ENCODE measurements around the gene SLC35D2. TPM values are rescaled to one million over a fixed set of nuclear protein-coding genes. Genes with fewer than 3 reads are reported as not detected.

Gene SLC35D2
- total RNA-seq, 1 experiment from 2014 or later: 14.6 TPM

- TF ChIP-seq, protein P1, sequence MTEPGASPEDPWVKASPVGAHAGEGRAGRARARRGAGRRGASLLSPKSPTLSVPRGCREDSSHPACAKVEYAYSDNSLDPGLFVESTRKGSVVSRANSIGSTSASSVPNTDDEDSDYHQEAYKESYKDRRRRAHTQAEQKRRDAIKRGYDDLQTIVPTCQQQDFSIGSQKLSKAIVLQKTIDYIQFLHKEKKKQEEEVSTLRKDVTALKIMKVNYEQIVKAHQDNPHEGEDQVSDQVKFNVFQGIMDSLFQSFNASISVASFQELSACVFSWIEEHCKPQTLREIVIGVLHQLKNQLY (CRISPR knock-in tag; IDR thresholded peaks at IDR 0.05): no peak
- TF ChIP-seq GABPB1 (CRISPR knock-in tag; IDR thresholded peaks at IDR 0.05) (no peak), JUN (CRISPR knock-in tag; IDR thresholded peaks at IDR 0.05) (no peak), ZNF671 (CRISPR knock-in tag; IDR thresholded peaks at IDR 0.05) (no peak), NR1H2 (CRISPR knock-in tag; IDR thresholded peaks at IDR 0.05) (no peak), ZNF423 (CRISPR knock-in tag; IDR thresholded peaks at IDR 0.05) (no peak), TP53 (CRISPR knock-in tag; IDR thresholded peaks at IDR 0.05) (no peak), ATF1 (CRISPR knock-in tag; IDR thresholded peaks at IDR 0.05) (no peak), CREM (CRISPR knock-in tag; IDR thresholded peaks at IDR 0.05) (no peak), ZNF425 (CRISPR knock-in tag; conservative IDR thresholded peaks at IDR 0.05) (no peak), ZNF317 (CRISPR knock-in tag; IDR thresholded peaks at IDR 0.05; ENCODE audit: borderline replicate concordance, low read depth) (no peak), SOX15 (CRISPR knock-in tag; IDR thresholded peaks at IDR 0.05) (no peak), IRF2 (CRISPR knock-in tag; IDR thresholded peaks at IDR 0.05; ENCODE audit: borderline replicate concordance, low read depth) (no peak)
- TF ChIP-seq, protein P2, sequence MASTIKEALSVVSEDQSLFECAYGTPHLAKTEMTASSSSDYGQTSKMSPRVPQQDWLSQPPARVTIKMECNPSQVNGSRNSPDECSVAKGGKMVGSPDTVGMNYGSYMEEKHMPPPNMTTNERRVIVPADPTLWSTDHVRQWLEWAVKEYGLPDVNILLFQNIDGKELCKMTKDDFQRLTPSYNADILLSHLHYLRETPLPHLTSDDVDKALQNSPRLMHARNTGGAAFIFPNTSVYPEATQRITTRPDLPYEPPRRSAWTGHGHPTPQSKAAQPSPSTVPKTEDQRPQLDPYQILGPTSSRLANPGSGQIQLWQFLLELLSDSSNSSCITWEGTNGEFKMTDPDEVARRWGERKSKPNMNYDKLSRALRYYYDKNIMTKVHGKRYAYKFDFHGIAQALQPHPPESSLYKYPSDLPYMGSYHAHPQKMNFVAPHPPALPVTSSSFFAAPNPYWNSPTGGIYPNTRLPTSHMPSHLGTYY (CRISPR knock-in tag; IDR thresholded peaks at IDR 0.05): no peak
- TF ChIP-seq, protein P3, sequence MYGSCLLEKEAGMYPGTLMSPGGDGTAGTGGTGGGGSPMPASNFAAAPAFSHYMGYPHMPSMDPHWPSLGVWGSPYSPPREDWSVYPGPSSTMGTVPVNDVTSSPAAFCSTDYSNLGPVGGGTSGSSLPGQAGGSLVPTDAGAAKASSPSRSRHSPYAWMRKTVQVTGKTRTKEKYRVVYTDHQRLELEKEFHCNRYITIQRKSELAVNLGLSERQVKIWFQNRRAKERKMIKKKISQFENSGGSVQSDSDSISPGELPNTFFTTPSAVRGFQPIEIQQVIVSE (CRISPR knock-in tag; IDR thresholded peaks at IDR 0.05; ENCODE audit: borderline replicate concordance): no peak
- ChIA-PET CTCF (no interaction called here), POLR2A (no interaction called here)
- Mint-ChIP-seq H3K27ac (no peak overlapping the region), H3K4me3 (no peak overlapping the region), H3K4me1 (peaks cover 19% of the 10 kb centered on the region), H3K27me3 (ENCODE audit: low read depth) (peaks cover 2% of the 10 kb centered on the region; the same call in 1 of the 2 replicates), H3K36me3 (peaks cover 13% of the 10 kb centered on the region), H3K9me3 (peaks cover 24% of the 10 kb centered on the region)
- ATAC-seq (no peak), DNase-seq (ENCODE audit: low spot score) (no peak)
These were observed 89.4 kb downstream of the SLC35D2 start for GRCh38 chr9:96294159-96294545.

GRCh38 chr9:96293498-96294158 lies 89.9 kb downstream of the SLC35D2 start:
- no peak overlapping the region for H3K27ac Mint-ChIP-seq
- ChIA-PET CTCF (interaction anchor here (1.0 to 1.1 kb wide), 2 partner anchors 23 to 373 kb away, joined by 3 read pairs; no protein-coding TSS in a partner anchor), POLR2A (no interaction called here)
- DNase-seq (ENCODE audit: low spot score) (no peak), ATAC-seq (0 out of 2 replicates have a peak, but pooled peaks have one; percentile 28)
- H3K4me1 Mint-ChIP-seq: peaks cover 23% of the 10 kb centered on the region
- no peak overlapping the region for H3K4me3 Mint-ChIP-seq
- peaks cover 13% of the 10 kb centered on the region for H3K36me3 Mint-ChIP-seq
- H3K27me3 Mint-ChIP-seq (ENCODE audit: low read depth): peaks cover 2% of the 10 kb centered on the region; the same call in 1 of the 2 replicates
- peaks cover 24% of the 10 kb centered on the region for H3K9me3 Mint-ChIP-seq
- TF ChIP-seq, protein P4, sequence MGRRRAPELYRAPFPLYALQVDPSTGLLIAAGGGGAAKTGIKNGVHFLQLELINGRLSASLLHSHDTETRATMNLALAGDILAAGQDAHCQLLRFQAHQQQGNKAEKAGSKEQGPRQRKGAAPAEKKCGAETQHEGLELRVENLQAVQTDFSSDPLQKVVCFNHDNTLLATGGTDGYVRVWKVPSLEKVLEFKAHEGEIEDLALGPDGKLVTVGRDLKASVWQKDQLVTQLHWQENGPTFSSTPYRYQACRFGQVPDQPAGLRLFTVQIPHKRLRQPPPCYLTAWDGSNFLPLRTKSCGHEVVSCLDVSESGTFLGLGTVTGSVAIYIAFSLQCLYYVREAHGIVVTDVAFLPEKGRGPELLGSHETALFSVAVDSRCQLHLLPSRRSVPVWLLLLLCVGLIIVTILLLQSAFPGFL (CRISPR knock-in tag; IDR thresholded peaks at IDR 0.05; ENCODE audit: borderline replicate concordance): no peak
- TF ChIP-seq FOXP1 (CRISPR knock-in tag; IDR thresholded peaks at IDR 0.05; ENCODE audit: borderline replicate concordance) (no peak), GRHL2 (CRISPR knock-in tag; IDR thresholded peaks at IDR 0.05; ENCODE audit: insufficient replicate concordance, severe bottlenecking) (no peak), SP1 (CRISPR knock-in tag; conservative IDR thresholded peaks at IDR 0.05) (no peak), CBFB (CRISPR knock-in tag; IDR thresholded peaks at IDR 0.05; ENCODE audit: low read depth) (no peak), USF1 (CRISPR knock-in tag; IDR thresholded peaks at IDR 0.05) (no peak), SOX15 (CRISPR knock-in tag; IDR thresholded peaks at IDR 0.05) (no peak), FOXK1 (CRISPR knock-in tag; IDR thresholded peaks at IDR 0.05) (no peak), E2F4 (CRISPR knock-in tag; IDR thresholded peaks at IDR 0.05; ENCODE audit: borderline replicate concordance, low read depth) (no peak), HMGA2 (CRISPR knock-in tag; IDR thresholded peaks at IDR 0.05) (no peak), TP53 (CRISPR knock-in tag; IDR thresholded peaks at IDR 0.05) (no peak), ELF4 (CRISPR knock-in tag; IDR thresholded peaks at IDR 0.05; ENCODE audit: low read depth) (no peak)
- TF ChIP-seq, protein P5, sequence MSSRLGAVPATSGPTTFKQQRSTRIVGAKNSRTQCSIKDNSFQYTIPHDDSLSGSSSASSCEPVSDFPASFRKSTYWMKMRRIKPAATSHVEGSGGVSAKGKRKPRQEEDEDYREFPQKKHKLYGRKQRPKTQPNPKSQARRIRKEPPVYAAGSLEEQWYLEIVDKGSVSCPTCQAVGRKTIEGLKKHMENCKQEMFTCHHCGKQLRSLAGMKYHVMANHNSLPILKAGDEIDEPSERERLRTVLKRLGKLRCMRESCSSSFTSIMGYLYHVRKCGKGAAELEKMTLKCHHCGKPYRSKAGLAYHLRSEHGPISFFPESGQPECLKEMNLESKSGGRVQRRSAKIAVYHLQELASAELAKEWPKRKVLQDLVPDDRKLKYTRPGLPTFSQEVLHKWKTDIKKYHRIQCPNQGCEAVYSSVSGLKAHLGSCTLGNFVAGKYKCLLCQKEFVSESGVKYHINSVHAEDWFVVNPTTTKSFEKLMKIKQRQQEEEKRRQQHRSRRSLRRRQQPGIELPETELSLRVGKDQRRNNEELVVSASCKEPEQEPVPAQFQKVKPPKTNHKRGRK (CRISPR knock-in tag; IDR thresholded peaks at IDR 0.05; ENCODE audit: borderline replicate concordance): no peak
